HepG2 (cell line): ENCODE results near the gene CMYA5.

Experiments used
- CTCF ChIP-seq: sonication (generic); formaldehyde crosslinking; IDR thresholded peaks from 2 replicates; pipeline ENCODE4 v1.5.0; 2020; ENCODE audit warnings: mild to moderate bottlenecking, missing genetic modification reagents, moderate library complexity
- EZH2 ChIP-seq: conservative IDR thresholded peaks from 2 replicates; pipeline ENCODE4 v1.6.1; 2012; ENCODE audit warnings: mild to moderate bottlenecking, low read depth, low read length, moderate library complexity
- GATAD2A ChIP-seq: IDR thresholded peaks from 2 replicates; pipeline ENCODE4 v1.6.1; 2016
- HOXA7 ChIP-seq: sonication (generic); formaldehyde crosslinking; IDR thresholded peaks from 2 replicates; pipeline ENCODE4 v1.8.1; 2022; ENCODE audit warnings: mild to moderate bottlenecking, missing genetic modification reagents, moderate library complexity
- MYC ChIP-seq: sonication (generic); formaldehyde crosslinking; IDR thresholded peaks from 2 replicates; pipeline ENCODE4 v1.9.0; 2021; ENCODE audit warnings: missing genetic modification reagents, borderline replicate concordance
- PHF20 ChIP-seq: sonication (generic); formaldehyde crosslinking; IDR thresholded peaks from 2 replicates; pipeline ENCODE4 v1.5.0; 2020; ENCODE audit warnings: mild to moderate bottlenecking, missing genetic modification reagents
- POLR2A ChIP-seq, 2 experiments: IDR thresholded peaks; 2 replicates each; pipeline ENCODE4 v1.6.1; 2011; ENCODE audit warnings: low read depth in 2 of 2, low read length in 2 of 2, mild to moderate bottlenecking in 1 of 2, moderate library complexity in 1 of 2; ENCODE audit not compliant: insufficient read depth in 1 of 2
- REST ChIP-seq, 2 experiments: IDR thresholded peaks; 2 replicates each; pipeline ENCODE4 v1.6.1; 2011 to 2012; ENCODE audit warnings: low read length in 2 of 2, borderline replicate concordance in 1 of 2, low read depth in 1 of 2, mild to moderate bottlenecking in 1 of 2, moderate library complexity in 1 of 2
- YY1 ChIP-seq: IDR thresholded peaks from 2 replicates; pipeline ENCODE4 v1.6.1; 2011; ENCODE audit warnings: low read length, low read depth, moderate library complexity, mild to moderate bottlenecking; ENCODE audit not compliant: insufficient read depth, insufficient replicate concordance
- ZBTB10 ChIP-seq: sonication (generic); formaldehyde crosslinking; IDR thresholded peaks from 2 replicates; pipeline ENCODE4 v1.4.0; 2020; ENCODE audit warnings: missing genetic modification reagents, borderline replicate concordance
- ZFP36L1 ChIP-seq: sonication (generic); formaldehyde crosslinking; IDR thresholded peaks from 2 replicates; pipeline ENCODE4 v1.8.0; 2022; ENCODE audit warnings: mild to moderate bottlenecking, missing genetic modification reagents, moderate library complexity
- ZNF337 ChIP-seq: sonication (generic); formaldehyde crosslinking; IDR thresholded peaks from 2 replicates; pipeline ENCODE4 v1.5.1; 2020; ENCODE audit warnings: missing genetic modification reagents, low read depth, mild to moderate bottlenecking, borderline replicate concordance
- ZSCAN29 ChIP-seq: sonication (generic); formaldehyde crosslinking; conservative IDR thresholded peaks from 2 replicates; pipeline ENCODE4 v1.4.0; 2020; ENCODE audit warnings: mild to moderate bottlenecking, missing genetic modification reagents

GRCh38 chr5:79692596-79692995 is 3.0 kb downstream of the CMYA5 start:
- TF ChIP-seq ZNF337 (CRISPR knock-in tag) (no peak), CTCF (no peak), HOXA7 (CRISPR knock-in tag) (no peak), ZSCAN29 (CRISPR knock-in tag) (no peak), GATAD2A (no peak), YY1 (no peak), REST (IDR thresholded peaks at IDR 0.05; ENCODE audit: borderline replicate concordance in 1 of 2, low read depth in 1 of 2, low read length in 2 of 2) (no peak), POLR2A (IDR thresholded peaks at IDR 0.05; ENCODE audit: insufficient read depth in 1 of 2, low read depth in 2 of 2, low read length in 2 of 2) (no peak), ZFP36L1 (CRISPR knock-in tag) (no peak), ZBTB10 (CRISPR knock-in tag) (no peak), EZH2 (no peak), PHF20 (CRISPR knock-in tag) (no peak), MYC (CRISPR knock-in tag) (no peak)
